Activated CD8-positive, alpha-beta memory T cell treated with anti-CD3 and anti-CD28 coated beads, Interleukin-2, amount 50 U/mL, for 48 hours (primary cell): ENCODE results near the gene CRAMP1.
"Not testable (repeated sequence)": the region's sequence is repeated elsewhere in the genome, so short reads cannot be mapped to it uniquely, and the experiment has no call there.

ENCODE experiments used
- DNase-seq: peaks from one replicate; pipeline ENCODE4 v3.0.0-alpha.2; 2020

The CRAMP1 gene, protein sequence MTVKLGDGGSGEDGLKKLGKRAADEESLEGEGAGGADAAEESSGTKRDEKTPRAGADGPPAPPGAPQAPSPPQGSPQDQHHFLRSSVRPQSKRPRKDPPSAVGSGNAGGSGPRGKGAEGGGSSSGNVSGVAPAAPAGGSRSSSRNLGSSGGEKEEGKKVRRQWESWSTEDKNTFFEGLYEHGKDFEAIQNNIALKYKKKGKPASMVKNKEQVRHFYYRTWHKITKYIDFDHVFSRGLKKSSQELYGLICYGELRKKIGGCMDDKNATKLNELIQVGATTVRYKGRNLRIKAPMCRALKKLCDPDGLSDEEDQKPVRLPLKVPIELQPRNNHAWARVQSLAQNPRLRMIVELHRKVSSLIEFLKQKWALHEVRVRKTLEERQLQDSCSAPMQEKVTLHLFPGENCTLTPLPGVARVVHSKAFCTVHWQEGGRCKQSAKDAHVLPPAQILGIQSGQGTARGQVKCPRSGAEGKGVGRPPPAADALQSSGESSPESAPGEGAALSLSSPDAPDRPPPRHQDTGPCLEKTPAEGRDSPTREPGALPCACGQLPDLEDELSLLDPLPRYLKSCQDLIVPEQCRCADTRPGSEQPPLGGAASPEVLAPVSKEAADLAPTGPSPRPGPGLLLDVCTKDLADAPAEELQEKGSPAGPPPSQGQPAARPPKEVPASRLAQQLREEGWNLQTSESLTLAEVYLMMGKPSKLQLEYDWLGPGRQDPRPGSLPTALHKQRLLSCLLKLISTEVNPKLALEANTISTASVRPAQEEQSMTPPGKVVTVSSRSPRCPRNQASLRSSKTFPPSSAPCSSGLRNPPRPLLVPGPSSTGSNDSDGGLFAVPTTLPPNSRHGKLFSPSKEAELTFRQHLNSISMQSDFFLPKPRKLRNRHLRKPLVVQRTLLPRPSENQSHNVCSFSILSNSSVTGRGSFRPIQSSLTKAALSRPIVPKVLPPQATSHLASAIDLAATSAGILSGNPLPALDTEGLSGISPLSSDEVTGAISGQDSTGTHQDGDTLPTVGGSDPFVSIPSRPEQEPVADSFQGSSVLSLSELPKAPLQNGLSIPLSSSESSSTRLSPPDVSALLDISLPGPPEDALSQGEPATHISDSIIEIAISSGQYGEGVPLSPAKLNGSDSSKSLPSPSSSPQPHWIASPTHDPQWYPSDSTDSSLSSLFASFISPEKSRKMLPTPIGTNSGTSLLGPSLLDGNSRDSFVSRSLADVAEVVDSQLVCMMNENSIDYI (N-terminal part only)

DNA sequence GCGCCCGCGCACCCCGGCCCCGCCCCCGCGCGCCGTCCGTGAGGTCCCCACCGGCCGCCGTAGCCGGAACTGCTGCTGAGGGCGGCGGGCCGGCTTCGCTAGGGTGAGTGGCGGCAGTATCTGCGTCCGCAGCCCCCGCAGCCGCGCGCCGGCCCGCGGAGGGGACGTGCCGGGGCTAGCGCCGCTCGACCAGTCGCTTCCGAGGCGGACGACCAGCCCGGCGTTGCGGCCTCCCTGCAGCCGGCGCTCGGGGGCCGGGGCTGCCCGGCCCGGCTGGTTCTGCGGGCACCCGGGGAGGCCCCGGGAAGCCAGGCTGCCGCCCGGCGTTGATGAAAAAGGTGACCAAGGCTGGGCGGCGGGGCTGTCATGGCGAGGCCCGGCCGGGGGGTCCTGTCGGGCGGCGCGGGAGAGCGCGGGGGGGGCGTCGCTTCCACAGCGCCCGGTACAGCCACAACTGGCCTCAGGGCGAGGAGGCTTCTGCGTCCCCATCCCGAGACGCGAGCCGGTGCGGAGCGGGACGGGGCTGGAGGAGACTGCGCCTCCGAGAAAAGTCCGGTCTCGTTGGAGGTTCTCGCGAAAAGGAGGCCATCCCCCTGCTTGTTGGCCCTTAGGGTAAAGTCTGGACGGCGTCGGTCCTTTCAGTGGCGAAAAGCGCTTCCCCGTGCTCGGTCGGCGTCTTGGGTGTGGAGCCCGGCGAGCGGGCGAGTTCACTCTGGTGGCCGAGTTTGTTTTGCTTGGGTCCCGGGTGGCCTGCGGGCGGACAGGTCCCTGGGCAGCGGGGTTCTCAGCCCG lies at the start of gene CRAMP1:
Gene CRAMP1 (plus strand): TSS at position 41 of the 792 bp plus-strand sequence. CDS start 2,280 bp downstream, outside the sequence.
- DNase-seq = peak; percentile 65

DNA sequence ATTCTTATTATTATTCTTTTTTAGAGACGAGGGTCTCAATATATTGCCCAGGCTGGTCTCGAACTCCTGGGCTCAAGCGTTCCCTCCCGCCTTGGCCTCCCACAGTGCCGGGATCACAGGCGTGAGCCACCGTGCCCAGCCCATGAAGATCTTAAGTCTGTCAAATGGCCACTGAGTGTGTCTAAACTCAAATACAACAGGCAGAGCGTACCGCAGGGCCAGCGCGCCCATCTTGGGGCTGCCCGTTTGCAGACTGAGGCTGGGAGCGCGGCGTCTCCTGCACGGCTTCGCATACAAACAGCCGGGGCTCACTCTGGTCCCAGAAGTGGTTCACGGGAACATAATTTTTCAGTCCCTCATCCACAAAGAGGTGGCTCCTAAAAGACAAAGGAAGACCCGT lies 48.4 kb upstream of the CRAMP1 start:
- DNase-seq = no peak

DNA sequence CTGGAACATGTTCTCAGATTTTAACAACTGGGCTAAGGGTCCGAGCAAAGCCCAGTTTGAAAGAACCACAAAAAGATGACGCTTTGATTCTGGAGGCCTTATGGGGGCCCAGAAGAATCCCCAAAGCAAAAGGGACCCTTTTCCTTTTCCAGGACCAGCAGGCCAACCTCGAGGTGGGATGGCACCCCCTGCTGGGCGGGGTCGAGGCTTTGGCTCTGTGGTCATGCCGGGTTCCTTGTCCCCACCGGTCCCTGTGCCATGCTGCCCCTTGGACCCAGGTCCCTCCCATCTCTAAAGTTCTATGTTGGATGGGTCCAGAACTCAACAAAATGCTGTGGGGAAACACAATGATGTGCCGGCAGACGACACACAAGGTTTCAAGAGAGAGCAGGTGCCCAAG lies 47.8 kb upstream of the CRAMP1 start:
- no peak for DNase-seq

DNA sequence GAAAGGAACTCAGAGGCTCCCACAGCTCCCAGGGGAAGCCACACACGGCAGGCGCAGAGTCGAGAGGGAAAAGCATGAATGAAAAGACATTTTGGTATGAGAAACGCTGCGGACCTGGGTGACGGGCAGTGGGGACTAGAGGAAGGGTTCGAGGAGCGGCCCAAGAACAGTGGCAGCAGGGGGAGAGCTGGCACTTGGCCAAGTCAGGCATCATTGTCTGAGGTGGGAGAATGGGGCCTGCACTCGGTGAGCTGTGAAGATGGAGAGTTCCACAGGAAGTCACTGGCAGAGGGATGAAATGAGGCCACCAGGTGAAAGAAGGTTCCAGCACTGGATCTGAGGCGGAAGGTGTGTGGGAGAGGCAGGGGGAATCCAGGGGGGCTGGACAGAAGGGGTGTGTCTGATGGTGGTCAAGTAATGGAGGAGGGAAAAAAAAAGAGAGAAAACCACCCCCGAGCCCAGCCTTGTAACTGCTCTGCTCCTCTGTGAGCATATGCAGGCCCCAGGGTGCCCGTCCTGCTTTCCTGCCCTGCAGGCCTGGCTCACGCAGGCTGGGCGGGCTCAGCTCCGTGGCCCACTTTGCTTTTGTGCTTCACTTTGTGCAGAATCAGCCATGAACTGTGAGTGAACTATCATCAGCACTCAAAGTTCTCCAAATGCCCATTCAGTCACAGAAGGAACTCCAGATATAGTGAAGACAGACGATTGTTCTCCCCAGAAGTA lies 46.9 kb upstream of the CRAMP1 start:
- no peak for DNase-seq

DNA sequence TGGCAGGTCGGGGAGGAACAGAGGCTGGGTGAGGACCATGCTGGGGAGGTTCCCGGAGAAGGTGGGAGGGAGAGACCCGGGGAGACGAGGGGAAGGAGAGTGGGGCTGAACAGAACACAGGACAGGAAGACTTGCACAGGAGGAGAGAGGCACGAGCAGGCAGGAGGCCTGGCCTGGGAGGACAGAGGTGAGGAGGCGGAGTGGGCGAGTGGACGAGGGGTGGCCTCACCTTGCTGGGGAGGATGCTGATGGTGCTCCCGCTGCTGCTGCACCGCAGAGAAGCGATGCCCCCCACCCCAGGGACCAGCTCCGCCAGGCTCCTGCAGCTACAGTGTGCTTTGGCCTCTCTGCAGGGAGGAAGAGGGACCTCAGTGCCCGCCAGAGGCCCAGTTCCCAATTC lies 44.2 kb upstream of the CRAMP1 start:
- no peak for DNase-seq

DNA sequence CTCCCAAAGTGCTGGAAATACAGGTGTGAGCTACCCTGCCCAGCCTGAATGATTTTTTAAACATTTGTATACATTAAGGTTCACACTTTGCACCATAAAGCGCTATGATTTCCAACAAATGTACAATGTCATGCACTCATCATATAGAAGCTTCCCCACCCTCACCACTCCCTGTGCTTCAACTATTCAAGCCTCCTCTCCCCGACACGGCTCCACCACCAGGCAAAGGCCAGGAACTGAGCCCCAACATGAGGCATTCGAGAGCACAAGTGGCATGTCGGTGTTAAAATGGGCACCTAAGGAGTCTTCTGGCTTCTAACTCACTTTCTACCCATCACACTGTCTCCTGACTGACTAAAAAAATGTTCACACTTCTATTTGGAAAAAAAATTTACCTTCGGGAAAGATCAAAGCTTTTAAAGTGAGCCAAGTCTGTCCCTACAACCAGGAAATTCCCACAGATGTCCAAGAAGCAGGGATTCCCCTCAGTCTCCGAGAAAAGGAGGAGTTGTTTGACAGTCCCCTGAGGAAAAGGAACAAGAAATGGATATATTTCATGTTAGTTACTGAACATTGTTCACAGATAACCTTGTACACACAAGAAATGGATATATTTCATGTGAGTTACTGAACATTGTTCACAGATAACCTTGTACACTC lies 41.0 kb upstream of the CRAMP1 start:
- DNase-seq = no peak

DNA sequence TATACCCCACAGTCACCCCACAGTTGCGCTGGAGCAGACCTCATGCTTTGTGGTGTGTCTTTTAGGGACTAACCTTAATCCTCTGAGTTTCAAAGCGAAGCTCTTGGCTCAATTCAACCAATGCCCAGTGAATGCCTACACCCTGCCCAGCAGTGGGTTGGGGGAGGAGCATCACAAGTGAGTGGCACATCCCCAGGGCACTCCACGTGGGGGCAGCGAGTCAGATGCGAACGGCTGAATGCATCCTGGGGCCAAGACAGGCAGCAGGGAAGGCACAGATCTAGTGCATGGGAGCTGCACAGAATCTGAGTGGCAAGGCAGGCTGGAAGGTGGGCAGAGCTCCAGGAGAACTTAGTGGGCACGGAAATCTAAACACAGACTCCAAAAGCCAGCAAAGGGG lies 39.5 kb upstream of the CRAMP1 start:
- DNase-seq = no peak

DNA sequence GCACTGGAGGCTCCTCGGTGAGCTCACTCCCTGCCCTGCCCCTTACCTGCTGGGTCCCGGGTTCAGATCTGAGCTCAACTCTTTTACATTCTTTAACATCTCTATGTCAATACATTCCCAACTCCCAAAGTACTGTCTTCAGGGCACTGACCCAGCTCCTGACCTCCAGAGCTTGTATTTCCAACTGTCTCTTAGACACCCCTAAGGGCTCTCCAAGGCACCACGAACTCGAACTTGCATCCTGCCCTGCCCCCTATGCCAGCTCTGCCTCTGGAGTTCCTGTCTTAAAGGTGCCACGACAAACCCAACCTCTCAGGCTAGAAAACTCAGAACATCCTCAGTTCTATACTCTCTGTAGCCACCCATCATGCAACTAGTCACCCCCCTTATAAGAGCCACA lies 38.9 kb upstream of the CRAMP1 start:
- DNase-seq = no peak

DNA sequence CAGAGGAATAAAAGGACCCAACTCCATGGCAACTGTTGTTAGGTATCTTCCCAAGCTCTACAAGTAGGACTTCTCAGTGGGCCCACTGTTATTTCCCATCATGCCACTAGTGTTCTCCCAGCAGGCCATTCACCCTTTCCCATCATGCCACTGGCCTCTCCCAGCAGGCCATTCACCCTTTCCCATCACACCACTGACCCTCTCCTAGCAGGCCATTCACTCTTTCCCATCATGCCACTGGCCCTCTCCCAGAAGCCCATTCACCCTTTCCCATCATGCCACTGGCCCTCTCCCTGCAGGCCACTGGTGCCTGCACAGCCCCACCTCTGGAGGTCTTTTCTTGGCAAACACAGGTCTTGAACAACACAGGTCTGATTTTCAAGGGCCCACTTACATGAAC lies 36.6 kb upstream of the CRAMP1 start:
- DNase-seq = no peak

DNA sequence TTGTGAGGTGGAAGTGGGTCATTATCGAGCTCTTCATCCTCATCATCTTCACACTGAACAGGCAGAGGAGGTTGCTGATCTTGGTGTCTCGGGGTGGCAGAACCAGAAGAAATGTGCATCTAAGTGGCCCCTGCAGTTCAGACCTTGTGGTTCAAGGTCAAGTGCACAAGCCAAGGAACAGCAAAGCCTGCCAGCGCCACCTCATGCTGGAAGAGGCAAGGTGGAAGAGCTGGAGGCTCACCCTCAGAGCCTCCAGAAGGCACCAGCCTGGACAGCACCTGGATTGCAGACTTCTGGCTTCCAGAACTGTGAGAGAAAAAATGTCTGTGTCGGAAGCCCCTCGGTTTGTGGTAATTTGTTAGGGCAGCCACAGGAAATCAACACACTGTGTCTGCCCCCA lies 32.9 kb upstream of the CRAMP1 start:
- no peak for DNase-seq

DNA sequence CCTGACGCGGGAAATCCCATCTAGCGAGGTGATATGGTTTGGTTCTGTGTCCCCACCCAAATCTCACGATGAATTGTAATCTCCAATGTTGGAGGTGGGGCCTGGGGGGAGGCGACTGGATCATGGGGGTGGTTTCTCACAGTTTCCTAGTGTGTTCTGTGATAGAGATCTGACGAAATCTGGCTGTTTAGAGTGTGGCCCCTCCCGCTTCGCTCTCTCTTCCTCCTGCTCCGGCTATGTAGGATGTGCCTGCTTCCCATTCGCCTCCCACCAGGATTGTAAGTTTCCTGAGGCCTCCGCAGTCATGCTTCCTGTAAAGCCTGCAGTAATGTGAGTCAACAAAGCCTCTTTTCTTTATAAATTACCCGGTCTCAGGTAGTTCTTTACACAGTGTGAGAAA lies 31.9 kb upstream of the CRAMP1 start:
- DNase-seq = no peak

DNA sequence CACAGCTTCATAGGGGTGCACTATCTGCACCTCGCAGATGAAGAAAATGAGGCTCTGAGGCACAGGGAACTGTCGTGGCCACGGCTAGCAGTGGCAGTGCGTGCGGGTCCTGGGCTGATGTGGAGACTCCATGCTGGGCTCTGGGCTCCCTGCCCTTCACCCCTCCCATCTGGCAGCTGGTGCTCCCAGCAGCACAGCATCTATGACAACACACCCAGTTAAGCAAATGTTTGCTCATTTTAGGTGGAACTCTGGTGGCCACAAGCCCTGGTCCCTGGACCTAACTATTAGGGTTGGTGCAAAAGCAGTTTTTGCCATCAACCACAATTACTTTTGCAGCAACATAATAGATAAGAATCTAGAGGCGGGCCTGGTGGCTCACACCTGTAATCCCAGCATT lies 31.2 kb upstream of the CRAMP1 start:
- DNase-seq = no peak

DNA sequence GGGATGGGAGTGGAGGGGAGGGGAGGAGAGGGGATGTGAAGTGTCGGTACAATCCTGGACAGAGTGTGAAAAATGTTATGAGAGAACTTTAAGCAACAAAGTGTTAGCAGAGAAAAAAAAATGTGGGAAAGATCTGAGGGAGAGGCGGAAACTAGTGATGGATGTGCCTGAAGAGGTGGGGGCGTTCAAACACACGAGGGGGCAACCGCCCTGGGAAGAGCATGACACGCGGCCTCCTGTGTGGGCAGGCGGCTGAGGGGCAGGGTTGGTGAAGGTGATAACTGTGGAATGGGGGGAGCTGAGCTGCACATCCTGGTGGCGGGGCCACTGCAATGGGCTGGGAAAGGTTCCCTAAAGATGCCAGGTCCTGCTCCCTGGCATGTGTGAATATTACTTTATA lies 30.4 kb upstream of the CRAMP1 start:
- no peak for DNase-seq

DNA sequence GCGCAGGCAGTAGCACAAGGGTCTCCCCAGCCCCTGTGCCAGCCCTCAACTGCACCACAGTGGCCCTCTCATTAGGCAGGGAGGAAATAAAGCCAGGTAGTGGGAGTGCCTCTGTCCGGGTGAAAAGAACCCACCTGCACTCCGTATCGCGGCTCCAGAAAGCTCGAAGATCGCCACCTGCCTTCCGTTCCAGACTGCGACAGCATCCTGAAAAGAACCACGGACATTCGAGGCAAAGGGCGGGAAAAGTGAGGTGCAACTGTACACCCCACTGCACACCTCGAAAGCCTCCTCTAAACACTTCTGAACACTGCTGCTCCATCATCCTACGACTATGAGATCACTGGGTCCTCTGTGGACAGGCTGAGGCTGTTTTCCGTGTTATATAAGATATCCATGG lies 29.0 kb upstream of the CRAMP1 start:
- DNase-seq = no peak

DNA sequence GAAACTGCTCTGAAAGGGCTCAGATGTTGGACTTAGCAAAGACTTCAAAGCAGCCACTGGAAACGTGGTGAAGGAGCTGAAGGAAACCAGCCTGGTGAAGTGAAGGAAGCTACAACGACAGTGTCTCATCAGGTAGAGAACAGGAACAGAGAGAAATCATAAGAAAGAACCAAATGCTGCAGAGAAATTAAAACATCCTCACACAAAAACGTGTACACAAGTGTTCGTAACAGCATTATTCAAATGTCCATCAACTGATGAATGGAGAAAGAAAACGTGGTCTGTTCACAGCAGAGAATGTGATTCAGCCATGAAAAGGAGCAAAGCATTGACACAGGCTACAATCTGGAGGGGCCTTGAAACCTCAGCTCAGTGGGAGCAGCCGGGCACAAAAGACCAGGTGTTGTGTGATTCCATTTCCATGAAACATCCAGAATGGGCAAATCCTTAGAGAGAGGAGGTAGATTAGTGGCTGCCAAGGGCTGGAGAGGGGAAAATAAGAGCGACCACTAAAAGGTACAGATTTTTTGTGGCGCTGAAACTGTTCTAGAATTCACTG lies 27.2 kb upstream of the CRAMP1 start:
- DNase-seq = no peak

DNA sequence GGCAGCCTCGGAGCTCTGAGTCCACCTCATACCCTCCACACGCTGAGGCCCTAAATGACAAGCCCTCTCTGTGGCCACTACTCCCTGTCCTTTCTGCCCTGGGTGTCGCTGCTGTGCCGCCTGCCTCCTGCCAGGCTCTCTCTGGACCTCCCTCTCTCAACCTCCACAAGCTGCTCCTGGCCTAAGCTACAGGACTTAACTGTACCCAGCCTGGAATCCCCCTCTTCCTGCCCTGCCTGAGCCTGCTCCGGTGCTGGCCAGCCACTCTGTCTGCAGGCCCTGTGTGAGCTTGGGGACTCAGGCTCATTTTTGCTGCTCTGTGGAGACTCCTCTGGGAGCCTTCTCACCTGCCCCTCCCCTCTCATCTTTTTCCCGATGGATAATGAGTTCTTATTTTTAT lies 21.8 kb upstream of the CRAMP1 start:
- DNase-seq = no peak

DNA sequence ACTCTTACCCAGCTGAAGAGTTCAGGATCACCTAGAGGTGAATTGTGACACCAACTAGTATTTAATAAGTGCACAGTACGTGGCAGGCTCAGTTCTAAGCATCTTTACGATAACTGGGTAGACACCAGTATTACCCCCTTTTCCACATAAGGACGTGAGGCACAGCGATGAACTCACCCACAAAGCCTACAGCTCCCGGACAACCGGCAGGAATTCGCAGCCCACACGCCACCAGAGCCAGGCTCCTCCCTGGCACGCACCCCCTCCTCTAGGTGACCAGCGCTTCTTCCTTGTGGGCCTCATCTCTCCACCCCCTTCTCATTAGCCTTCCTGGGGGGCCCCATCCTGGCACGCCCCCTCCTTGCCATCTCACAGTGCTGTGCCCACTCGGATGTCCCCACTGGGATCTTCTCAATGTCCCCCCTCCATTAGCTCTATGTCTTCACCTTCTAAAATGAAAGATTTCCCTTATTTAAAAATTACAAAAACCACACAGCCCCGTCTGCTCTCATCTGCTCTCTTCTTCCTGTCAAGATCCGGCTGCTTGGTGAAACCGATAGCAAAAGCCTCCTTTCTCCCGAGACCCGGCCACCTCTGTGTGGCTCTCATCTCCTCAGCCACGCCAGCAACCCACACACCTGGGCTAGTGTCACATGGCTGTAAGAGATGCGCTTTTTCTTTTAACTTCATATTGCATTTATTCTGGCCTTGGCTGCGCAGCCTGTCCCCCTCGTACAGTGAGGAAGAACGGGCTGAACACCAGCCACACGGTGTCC lies 21.0 kb upstream of the CRAMP1 start:
- DNase-seq = no peak

DNA sequence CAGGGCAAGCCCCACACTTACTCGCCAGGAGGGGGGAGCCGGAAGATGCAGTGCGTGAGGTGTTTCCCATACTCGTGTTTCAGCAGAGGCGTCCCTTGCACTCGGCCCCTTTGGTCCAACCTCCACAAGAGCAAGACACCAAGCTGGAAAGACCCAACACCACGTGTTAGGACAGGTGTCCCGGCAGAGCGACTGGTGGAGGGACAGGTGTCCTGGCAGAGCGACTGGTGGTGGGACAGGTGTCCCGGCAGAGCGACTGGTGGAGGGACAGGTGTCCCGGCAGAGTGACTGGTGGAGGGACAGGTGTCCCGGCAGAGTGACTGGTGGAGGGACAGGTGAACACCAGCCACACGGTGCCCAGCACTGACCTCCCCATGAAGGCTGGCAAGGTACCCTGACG lies 19.7 kb upstream of the CRAMP1 start:
- DNase-seq = no peak

DNA sequence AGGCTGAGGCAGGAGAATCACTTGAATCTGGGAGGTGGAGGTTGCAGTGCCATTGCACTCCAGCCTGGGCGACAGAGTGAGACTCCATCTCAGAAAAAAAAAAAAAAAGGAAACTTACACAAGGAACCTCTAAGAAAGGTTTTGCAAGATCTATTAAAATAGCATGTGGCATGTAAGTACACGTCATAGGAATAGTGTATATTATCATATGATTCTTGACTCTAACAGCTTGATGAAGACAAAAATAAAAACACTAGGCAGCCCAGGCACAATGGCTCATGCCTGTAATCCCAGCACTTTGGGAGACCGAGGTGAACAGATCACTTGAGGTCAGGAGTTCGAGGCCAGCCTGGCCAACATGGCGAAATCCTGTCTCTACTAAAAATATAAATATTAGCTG lies 16.6 kb upstream of the CRAMP1 start:
- not testable (repeated sequence) for DNase-seq

DNA sequence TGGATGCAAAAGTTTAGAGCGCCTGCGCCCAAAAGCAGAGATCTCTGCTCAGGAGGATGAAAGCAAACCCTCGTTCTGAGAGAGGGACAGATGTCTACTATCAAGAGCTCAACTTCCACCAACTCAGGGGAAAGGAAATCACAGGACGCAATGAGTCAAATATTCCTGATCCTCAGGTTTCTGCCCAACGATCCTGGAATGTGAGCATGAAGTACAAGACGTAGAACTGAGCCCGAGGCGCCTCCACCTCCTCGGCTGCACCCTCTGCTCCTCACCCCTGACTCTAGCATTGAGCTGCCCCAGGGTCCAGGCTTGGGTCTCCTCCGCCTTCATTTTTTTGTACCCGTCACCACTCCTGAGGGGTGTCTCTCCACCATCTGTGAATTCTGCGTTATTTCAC lies 15.6 kb upstream of the CRAMP1 start:
- DNase-seq = no peak
